Liver (tissue), 9 donors: Measurements from ENCODE around the gene METRN. TPM values are rescaled to one million over a fixed set of nuclear protein-coding genes. Genes with fewer than 3 reads are reported as not detected.
"Not testable (repeated sequence)": the region's sequence is repeated elsewhere in the genome, so short reads cannot be mapped to it uniquely, and the experiment has no call there.

ENCODE experiments used
- DNase-seq: peaks from one replicate; pipeline ENCODE4 v3.0.0-alpha.2; 2017; ENCODE audit warnings: low spot score
- H3K27ac ChIP-seq, 2 donors: one replicate each; pipeline ENCODE4 v1.7.0; 2013; ENCODE audit warnings: inconsistent platforms in 2 of 2, low read length in 2 of 2, control low read depth in 1 of 2, low read depth in 1 of 2, mild to moderate bottlenecking in 1 of 2
- H3K27me3 ChIP-seq, 4 donors: one replicate each; pipeline versions ENCODE4 v1.6.1 to v1.7.0; 2013; ENCODE audit warnings: low read length in 3 of 4, inconsistent platforms in 1 of 4, mild to moderate bottlenecking in 1 of 4, moderate library complexity in 1 of 4; ENCODE audit not compliant: control insufficient read depth in 4 of 4, insufficient read depth in 4 of 4
- H3K36me3 ChIP-seq, 4 donors: one replicate each; pipeline versions ENCODE4 v1.6.1 to v1.7.0; 2013; ENCODE audit warnings: low read length in 3 of 4, mild to moderate bottlenecking in 3 of 4, low read depth in 1 of 4, moderate library complexity in 1 of 4; ENCODE audit not compliant: control insufficient read depth in 4 of 4, insufficient read depth in 3 of 4
- H3K4me1 ChIP-seq, 4 donors: one replicate each; pipeline versions ENCODE4 v1.6.1 to v1.7.0; 2013; ENCODE audit warnings: low read length in 3 of 4, mild to moderate bottlenecking in 3 of 4, moderate library complexity in 1 of 4; ENCODE audit not compliant: control insufficient read depth in 4 of 4, insufficient read depth in 4 of 4
- H3K4me3 ChIP-seq, 3 donors: one replicate each; pipeline versions ENCODE4 v1.6.1 to v1.7.0; 2013; ENCODE audit warnings: low read length in 3 of 3, control low read depth in 1 of 3, low read depth in 1 of 3, mild to moderate bottlenecking in 1 of 3
- H3K9ac ChIP-seq, 2 donors: one replicate each; pipeline ENCODE4 v1.7.0; 2013; ENCODE audit warnings: low read length in 2 of 2, mild to moderate bottlenecking in 2 of 2, moderate library complexity in 2 of 2, control low read depth in 1 of 2, low read depth in 1 of 2
- H3K9me3 ChIP-seq, 4 donors: one replicate each; pipeline versions ENCODE4 v1.6.1 to v1.7.0; 2013; ENCODE audit warnings: low read length in 3 of 4; ENCODE audit not compliant: control insufficient read depth in 4 of 4
- ATF3 ChIP-seq: IDR thresholded peaks from 2 replicates; pipeline ENCODE4 v1.6.1; 2016; ENCODE audit warnings: antibody characterized with exemption
- CTCF ChIP-seq: fragments of 150-350 bp; IDR thresholded peaks from 2 replicates; pipeline ENCODE4 v1.5.1; 2017; ENCODE audit warnings: improper control_type of control experiment, low read depth, low read length; ENCODE audit not compliant: missing input control
- EGR1 ChIP-seq, 2 donors: IDR thresholded peaks; 2 replicates each; pipeline ENCODE4 v1.6.1; 2016 to 2018; ENCODE audit warnings: antibody characterized with exemption in 2 of 2, low read depth in 2 of 2
- FOXA1 ChIP-seq: IDR thresholded peaks from 2 replicates; pipeline ENCODE4 v1.6.1; 2016; ENCODE audit warnings: antibody characterized with exemption
- FOXA2 ChIP-seq: IDR thresholded peaks from 2 replicates; pipeline ENCODE4 v1.6.1; 2016; ENCODE audit warnings: antibody characterized with exemption
- GABPA ChIP-seq, 2 donors: IDR thresholded peaks in 1 of 2; conservative IDR thresholded peaks in 1 of 2; 2 replicates each; pipeline ENCODE4 v1.6.1; 2016; ENCODE audit warnings: antibody characterized with exemption in 2 of 2, mild to moderate bottlenecking in 1 of 2, moderate library complexity in 1 of 2
- HNF4A ChIP-seq, 2 donors: conservative IDR thresholded peaks; 2 replicates each; pipeline ENCODE4 v1.6.1; 2016; ENCODE audit warnings: antibody characterized with exemption in 2 of 2, mild to moderate bottlenecking in 2 of 2
- HNF4G ChIP-seq: IDR thresholded peaks from 2 replicates; pipeline ENCODE4 v1.6.1; 2016; ENCODE audit warnings: antibody characterized with exemption
- JUND ChIP-seq, 2 donors: IDR thresholded peaks; 2 replicates each; pipeline ENCODE4 v1.6.1; 2016; ENCODE audit warnings: antibody characterized with exemption in 2 of 2
- MAX ChIP-seq: IDR thresholded peaks from 2 replicates; pipeline ENCODE4 v1.6.1; 2016; ENCODE audit warnings: antibody characterized with exemption
- RAD21 ChIP-seq, 2 donors: IDR thresholded peaks; 2 replicates each; pipeline ENCODE4 v1.6.1; 2016; ENCODE audit warnings: antibody characterized with exemption in 2 of 2, mild to moderate bottlenecking in 2 of 2
- REST ChIP-seq: IDR thresholded peaks from 2 replicates; pipeline ENCODE4 v1.6.1; 2016; ENCODE audit warnings: antibody characterized with exemption, mild to moderate bottlenecking
- RXRA ChIP-seq, 2 donors: IDR thresholded peaks; 2 replicates each; pipeline ENCODE4 v1.6.1; 2017 to 2018; ENCODE audit warnings: antibody characterized with exemption in 2 of 2, mild to moderate bottlenecking in 1 of 2
- TAF1 ChIP-seq: conservative IDR thresholded peaks from 2 replicates; pipeline ENCODE4 v1.6.1; 2016; ENCODE audit warnings: antibody characterized with exemption, mild to moderate bottlenecking
- YY1 ChIP-seq: IDR thresholded peaks from 2 replicates; pipeline ENCODE4 v1.6.1; 2016; ENCODE audit warnings: antibody characterized with exemption, mild to moderate bottlenecking
- WGBS: extraction: QIAGEN DNeasy Blood & Tissue Kit; methylation state at CpG from one replicate; pipeline ENCODE4 v1.1.7; 2013; 5-methylcytosine and 5-hydroxymethylcytosine counted together
- polyA plus RNA-seq, 2 donors: library from polyadenylated mRNA; stranded (reverse) in 1 of 2; unstranded in 1 of 2; fragments of 200-250 nt in 1 of 2; fragments of >200 nt in 1 of 2; fragmentation: Nextera tagmentation in 1 of 2; extraction: Ambion mirVana in 1 of 2; gene quantifications; one replicate each; pipeline versions ENCODE4 v1.2.1 to v1.2.3, GENCODE V29; 2013 to 2015
- total RNA-seq, 2 donors: library from RNA; depleted of rRNA; stranded (reverse); fragments of >200 nt; gene quantifications; one replicate each; pipeline ENCODE4 v1.2.3, GENCODE V29; 2014
- donor health status: healthy.
- donor health status: healthy.
- donor health status: healthy.
- donor health status: healthy.
- donor health status: healthy.

Gene METRN
- total and polyA plus RNA-seq, 4 donors: 4.6 to 22.9 (median 7.1) TPM

GRCh38 chr16:689175-689897, 25.6 kb upstream of the METRN start:
- Histone ChIP-seq H3K27me3 (peaks cover 0 to 4% (median 1%) of the 10 kb centered on the region in 4 donors), H3K9me3 (no peaks in the 10 kb centered on the region), H3K9ac (peak overlapping the region; percentile 69 to 87), H3K27ac (peak overlapping the region in 1 of 2 donors; percentile 71), H3K4me3 (peak overlapping the region; percentile 73 to 98 (median 93)), H3K36me3 (peaks cover 0 to 7% (median 0%) of the 10 kb centered on the region in 4 donors), H3K4me1 (peaks cover 16 to 34% (median 26%) of the 10 kb centered on the region in 4 donors)
- TF ChIP-seq RXRA (IDR thresholded peaks at IDR 0.05) (no peak), CTCF (no peak), TAF1 (no peak), MAX (no peak), FOXA2 (no peak)
- 84% methylated on average over 26 of the region's 26 CpGs for WGBS
- no peak for DNase-seq

GRCh38 chr16:691242-691641, 23.7 kb upstream of the METRN start:
- 85% methylated on average over 16 of the region's 16 CpGs for WGBS
- not testable (repeated sequence) for H3K36me3 ChIP-seq, H3K4me3 ChIP-seq, H3K9me3 ChIP-seq, H3K27ac ChIP-seq, DNase-seq, H3K27me3 ChIP-seq, H3K9ac ChIP-seq
- H3K4me1 ChIP-seq: peaks cover 14 to 30% (median 24%) of the 10 kb centered on the region in 4 donors

- no peak overlapping the region for H3K27ac ChIP-seq
- H3K27me3 ChIP-seq: peaks cover 2 to 12% (median 6%) of the 10 kb centered on the region in 4 donors
- 67% methylated on average over 10 of the region's 10 CpGs for WGBS
- H3K36me3 ChIP-seq: peaks cover 0 to 2% (median 0%) of the 10 kb centered on the region in 4 donors
- no peak overlapping the region for H3K4me3 ChIP-seq
- no peak for DNase-seq
- no peaks in the 10 kb centered on the region for H3K9me3 ChIP-seq
- H3K4me1 ChIP-seq: peaks cover 14 to 30% (median 24%) of the 10 kb centered on the region in 4 donors
- no peak overlapping the region for H3K9ac ChIP-seq
- no peak for TF ChIP-seq HNF4A (conservative IDR thresholded peaks at IDR 0.05)
- TF ChIP-seq RXRA (IDR thresholded peaks at IDR 0.05): no peak
- TF ChIP-seq MAX: no peak
- TF ChIP-seq HNF4G: no peak
- TF ChIP-seq EGR1 (IDR thresholded peaks at IDR 0.05; ENCODE audit: low read depth in 2 of 2): no peak
- no peak for TF ChIP-seq RAD21 (IDR thresholded peaks at IDR 0.05)
- TF ChIP-seq REST: no peak
- TF ChIP-seq GABPA (IDR thresholded peaks at IDR 0.05 in 1 of 2, conservative IDR thresholded peaks at IDR 0.05 in 1 of 2): no peak
- no peak for TF ChIP-seq CTCF
- TF ChIP-seq ATF3: no peak
- no peak for TF ChIP-seq JUND (IDR thresholded peaks at IDR 0.05)
- no peak for TF ChIP-seq TAF1
- TF ChIP-seq FOXA2: no peak
- no peak for TF ChIP-seq YY1
- TF ChIP-seq FOXA1: no peak
Measured at GRCh38 chr16:692356-693108, 22.4 kb upstream of the METRN start.
